Measurements from ENCODE around the gene IL1RAPL2. TPM values are rescaled to one million over a fixed set of nuclear protein-coding genes. Genes with fewer than 3 reads are reported as not detected.

IL1RAPL2 gene
- total RNA-seq, 1 donor from 2014 or later = not detected

DNA sequence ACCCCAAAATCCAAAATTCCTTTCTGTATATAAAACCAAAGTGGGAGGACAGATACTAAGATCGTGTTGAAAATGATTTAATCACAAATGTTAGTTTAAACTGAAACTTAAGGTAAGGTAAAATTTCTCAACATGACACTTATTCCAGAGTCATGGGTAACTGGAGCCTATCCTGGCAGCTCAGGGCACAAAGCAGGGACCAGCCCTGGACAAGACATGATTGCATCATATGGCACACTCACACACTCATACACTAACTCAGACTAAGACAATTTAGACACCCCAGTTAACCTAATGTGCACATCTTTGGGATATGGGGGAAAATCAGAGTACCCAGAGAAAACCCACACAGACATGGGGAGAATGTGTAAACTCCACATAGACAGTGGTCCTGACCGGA, 898.6 kb downstream of the IL1RAPL2 start:
- Histone ChIP-seq H3K4me1 (no peaks in the 10 kb centered on the region), H3K4me3 (no peak overlapping the region), H3K27me3 (no peaks in the 10 kb centered on the region), H3F3A (ENCODE audit: low read depth) (no peaks in the 10 kb centered on the region), H3K9ac (no peak overlapping the region), H3K4me2 (no peak overlapping the region), H3K9me3 (ENCODE audit: low read depth) (no peaks in the 10 kb centered on the region), H3K36me3 (no peaks in the 10 kb centered on the region), H2AFZ (replicated peaks) (no peak overlapping the region), H3K27ac (no peak overlapping the region), H4K20me1 (ENCODE audit: low read depth) (no peaks in the 10 kb centered on the region), H3K79me2 (ENCODE audit: low read depth) (no peaks in the 10 kb centered on the region)
- H3K27me3 Mint-ChIP-seq (ENCODE audit: insufficient read depth, low read depth) = peaks cover 2% of the 10 kb centered on the region
- no peak overlapping the region for H3K4me3 Mint-ChIP-seq
- H3K9me3 Mint-ChIP-seq = no peaks in the 10 kb centered on the region
- DNase-seq (ENCODE audit: low spot score) = no peak
- H3K4me1 Mint-ChIP-seq = peaks cover 2% of the 10 kb centered on the region
- H3K27ac Mint-ChIP-seq = no peak overlapping the region
- no peaks in the 10 kb centered on the region for H3K36me3 Mint-ChIP-seq
- TF ChIP-seq, protein P1, sequence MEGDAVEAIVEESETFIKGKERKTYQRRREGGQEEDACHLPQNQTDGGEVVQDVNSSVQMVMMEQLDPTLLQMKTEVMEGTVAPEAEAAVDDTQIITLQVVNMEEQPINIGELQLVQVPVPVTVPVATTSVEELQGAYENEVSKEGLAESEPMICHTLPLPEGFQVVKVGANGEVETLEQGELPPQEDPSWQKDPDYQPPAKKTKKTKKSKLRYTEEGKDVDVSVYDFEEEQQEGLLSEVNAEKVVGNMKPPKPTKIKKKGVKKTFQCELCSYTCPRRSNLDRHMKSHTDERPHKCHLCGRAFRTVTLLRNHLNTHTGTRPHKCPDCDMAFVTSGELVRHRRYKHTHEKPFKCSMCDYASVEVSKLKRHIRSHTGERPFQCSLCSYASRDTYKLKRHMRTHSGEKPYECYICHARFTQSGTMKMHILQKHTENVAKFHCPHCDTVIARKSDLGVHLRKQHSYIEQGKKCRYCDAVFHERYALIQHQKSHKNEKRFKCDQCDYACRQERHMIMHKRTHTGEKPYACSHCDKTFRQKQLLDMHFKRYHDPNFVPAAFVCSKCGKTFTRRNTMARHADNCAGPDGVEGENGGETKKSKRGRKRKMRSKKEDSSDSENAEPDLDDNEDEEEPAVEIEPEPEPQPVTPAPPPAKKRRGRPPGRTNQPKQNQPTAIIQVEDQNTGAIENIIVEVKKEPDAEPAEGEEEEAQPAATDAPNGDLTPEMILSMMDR (IDR thresholded peaks at IDR 0.05) = no peak
- TF ChIP-seq EZH2 (IDR thresholded peaks at IDR 0.05) = no peak
- TF ChIP-seq EZH2phosphoT487 (IDR thresholded peaks at IDR 0.05) = no peak

DNA sequence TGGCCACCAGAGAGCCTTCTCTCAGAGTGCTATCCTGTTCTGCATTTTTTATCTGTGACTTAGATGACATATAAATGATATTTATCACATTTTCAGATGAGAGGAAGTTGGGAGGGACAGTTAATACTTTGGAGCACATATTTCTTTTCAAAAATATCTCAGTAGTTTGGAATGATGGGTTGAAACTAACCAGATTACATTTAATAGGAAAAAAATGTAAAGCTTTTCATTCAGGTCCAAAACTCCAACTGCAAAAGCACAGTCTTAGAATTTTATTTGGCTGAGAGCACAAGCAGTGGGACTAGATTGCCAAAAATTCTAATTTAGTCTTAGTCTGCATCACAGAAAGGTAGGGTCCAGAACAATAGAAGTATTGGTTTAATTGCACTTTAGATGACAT, 902.7 kb downstream of the IL1RAPL2 start:
- Histone ChIP-seq H3K4me1 (no peaks in the 10 kb centered on the region), H3K4me3 (no peak overlapping the region), H3K9ac (no peak overlapping the region), H3K36me3 (no peaks in the 10 kb centered on the region), H3F3A (ENCODE audit: low read depth) (no peaks in the 10 kb centered on the region), H2AFZ (replicated peaks) (no peak overlapping the region), H3K4me2 (no peak overlapping the region), H3K27me3 (no peaks in the 10 kb centered on the region), H3K9me3 (ENCODE audit: low read depth) (peaks cover 3% of the 10 kb centered on the region), H3K79me2 (ENCODE audit: low read depth) (no peaks in the 10 kb centered on the region), H4K20me1 (ENCODE audit: low read depth) (no peaks in the 10 kb centered on the region), H3K27ac (no peak overlapping the region)
- peaks cover 2% of the 10 kb centered on the region for H3K27me3 Mint-ChIP-seq (ENCODE audit: insufficient read depth, low read depth)
- TF ChIP-seq EZH2 (IDR thresholded peaks at IDR 0.05) (no peak), EZH2phosphoT487 (IDR thresholded peaks at IDR 0.05) (no peak)
- TF ChIP-seq, protein P1 (IDR thresholded peaks at IDR 0.05) = no peak
- H3K36me3 Mint-ChIP-seq = no peaks in the 10 kb centered on the region
- no peak overlapping the region for H3K4me3 Mint-ChIP-seq
- no peak for DNase-seq (ENCODE audit: low spot score)
- no peaks in the 10 kb centered on the region for H3K9me3 Mint-ChIP-seq
- peaks cover 2% of the 10 kb centered on the region for H3K4me1 Mint-ChIP-seq
- H3K27ac Mint-ChIP-seq = no peak overlapping the region

DNA sequence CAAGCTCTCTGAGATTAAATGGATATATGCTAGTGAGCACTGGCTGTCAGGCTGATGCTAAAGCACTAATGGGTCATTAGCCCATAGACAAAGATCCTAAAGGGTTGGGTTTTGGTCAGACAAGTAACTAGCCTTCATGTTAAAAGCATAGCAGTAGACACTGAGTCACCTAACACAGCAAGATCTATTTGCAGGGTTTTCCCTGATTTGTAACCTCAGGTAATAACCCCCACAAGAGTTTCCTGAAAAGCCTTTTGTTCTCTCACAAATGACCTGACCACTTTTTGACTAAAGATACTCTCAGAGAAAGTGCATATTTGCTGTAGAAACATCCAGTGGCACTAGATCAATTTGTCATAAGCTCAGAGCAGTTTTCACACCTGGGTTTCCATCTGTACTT, 905.6 kb downstream of the IL1RAPL2 start:
- no peak overlapping the region for H3K9ac ChIP-seq
- TF ChIP-seq EZH2 (IDR thresholded peaks at IDR 0.05) = no peak
- TF ChIP-seq, protein P1 (IDR thresholded peaks at IDR 0.05) = no peak
- TF ChIP-seq EZH2phosphoT487 (IDR thresholded peaks at IDR 0.05) = no peak
- no peaks in the 10 kb centered on the region for H3K4me1 ChIP-seq
- H3K27ac Mint-ChIP-seq = no peak overlapping the region
- H3K36me3 Mint-ChIP-seq = no peaks in the 10 kb centered on the region
- no peak overlapping the region for H3K4me2 ChIP-seq
- H2AFZ ChIP-seq (replicated peaks) = no peak overlapping the region
- H3K79me2 ChIP-seq (ENCODE audit: low read depth) = no peaks in the 10 kb centered on the region
- no peaks in the 10 kb centered on the region for H3K4me1 Mint-ChIP-seq
- no peaks in the 10 kb centered on the region for H3K27me3 ChIP-seq
- no peak overlapping the region for H3K4me3 Mint-ChIP-seq
- no peaks in the 10 kb centered on the region for H3F3A ChIP-seq (ENCODE audit: low read depth)
- no peaks in the 10 kb centered on the region for H4K20me1 ChIP-seq (ENCODE audit: low read depth)
- H3K9me3 Mint-ChIP-seq = no peaks in the 10 kb centered on the region
- no peak for DNase-seq (ENCODE audit: low spot score)
- H3K36me3 ChIP-seq = no peaks in the 10 kb centered on the region
- H3K4me3 ChIP-seq = no peak overlapping the region
- no peaks in the 10 kb centered on the region for H3K27me3 Mint-ChIP-seq (ENCODE audit: insufficient read depth, low read depth)
- no peak overlapping the region for H3K27ac ChIP-seq
- H3K9me3 ChIP-seq (ENCODE audit: low read depth) = peaks cover 7% of the 10 kb centered on the region

Data from neural progenitor cell (in vitro differentiated cells).